ENCODE data around the gene PYURF.

DNA sequence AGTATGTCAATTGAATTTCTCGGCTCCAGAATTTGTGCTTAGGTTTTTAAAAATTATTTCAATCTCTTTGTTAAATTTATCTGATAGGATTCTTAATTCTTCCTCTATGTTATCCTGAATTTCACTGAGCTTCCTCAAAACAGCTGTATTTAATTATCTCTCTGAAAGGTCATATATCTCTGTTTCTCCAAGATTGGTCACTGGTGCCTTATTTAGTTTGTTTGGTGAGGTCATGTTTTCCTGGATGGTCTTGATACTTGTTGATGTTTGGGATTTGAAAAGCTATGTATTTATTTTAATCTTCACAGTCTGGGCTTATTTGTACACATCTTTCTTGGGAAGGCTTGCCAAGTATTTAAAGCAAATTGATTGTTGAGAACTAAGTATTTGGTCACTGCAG lies 44.0 kb upstream of the PYURF start:
- TF ChIP-seq, protein P1, sequence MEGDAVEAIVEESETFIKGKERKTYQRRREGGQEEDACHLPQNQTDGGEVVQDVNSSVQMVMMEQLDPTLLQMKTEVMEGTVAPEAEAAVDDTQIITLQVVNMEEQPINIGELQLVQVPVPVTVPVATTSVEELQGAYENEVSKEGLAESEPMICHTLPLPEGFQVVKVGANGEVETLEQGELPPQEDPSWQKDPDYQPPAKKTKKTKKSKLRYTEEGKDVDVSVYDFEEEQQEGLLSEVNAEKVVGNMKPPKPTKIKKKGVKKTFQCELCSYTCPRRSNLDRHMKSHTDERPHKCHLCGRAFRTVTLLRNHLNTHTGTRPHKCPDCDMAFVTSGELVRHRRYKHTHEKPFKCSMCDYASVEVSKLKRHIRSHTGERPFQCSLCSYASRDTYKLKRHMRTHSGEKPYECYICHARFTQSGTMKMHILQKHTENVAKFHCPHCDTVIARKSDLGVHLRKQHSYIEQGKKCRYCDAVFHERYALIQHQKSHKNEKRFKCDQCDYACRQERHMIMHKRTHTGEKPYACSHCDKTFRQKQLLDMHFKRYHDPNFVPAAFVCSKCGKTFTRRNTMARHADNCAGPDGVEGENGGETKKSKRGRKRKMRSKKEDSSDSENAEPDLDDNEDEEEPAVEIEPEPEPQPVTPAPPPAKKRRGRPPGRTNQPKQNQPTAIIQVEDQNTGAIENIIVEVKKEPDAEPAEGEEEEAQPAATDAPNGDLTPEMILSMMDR (IDR thresholded peaks at IDR 0.05) = no peak
- no peak for TF ChIP-seq POLR2A (IDR thresholded peaks at IDR 0.05)
